Measurements from ENCODE around the gene CFAP53.

DNA sequence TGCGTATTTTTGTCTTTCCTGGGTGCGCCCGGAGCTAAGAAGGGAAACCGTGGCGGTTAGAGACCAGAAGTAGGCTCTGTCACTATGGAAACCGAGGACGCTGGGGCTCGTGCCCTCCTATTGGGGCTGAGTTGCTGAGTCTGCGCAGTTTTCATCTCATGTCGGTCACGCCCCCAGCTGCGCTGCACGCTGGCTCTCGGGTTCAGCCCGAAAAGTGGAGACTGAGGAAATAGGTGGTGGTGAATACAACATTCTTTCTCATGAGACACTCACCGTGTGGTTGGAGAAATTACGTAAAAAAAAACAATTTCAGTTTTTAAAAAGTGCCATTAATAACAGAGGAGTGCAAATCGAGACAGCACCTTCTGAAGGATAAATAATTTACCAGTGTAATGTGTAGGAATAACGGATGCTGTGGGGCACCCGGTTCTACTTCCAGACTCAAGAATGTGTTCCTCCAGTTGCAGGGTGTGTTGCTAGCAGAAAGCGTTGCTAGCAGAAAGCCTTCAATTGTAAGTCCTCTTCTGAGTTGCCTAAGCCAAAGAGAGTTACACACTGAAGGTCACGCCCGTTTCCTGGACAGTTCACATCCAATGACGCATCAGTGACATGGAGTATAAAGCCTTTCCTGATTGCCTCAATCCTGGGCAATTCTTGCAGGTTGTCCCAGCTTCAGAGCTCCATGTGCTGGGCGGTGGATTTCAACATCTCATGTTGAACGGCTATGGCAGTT, 41.6 kb upstream of the CFAP53 start:
- TF ChIP-seq, protein P1, sequence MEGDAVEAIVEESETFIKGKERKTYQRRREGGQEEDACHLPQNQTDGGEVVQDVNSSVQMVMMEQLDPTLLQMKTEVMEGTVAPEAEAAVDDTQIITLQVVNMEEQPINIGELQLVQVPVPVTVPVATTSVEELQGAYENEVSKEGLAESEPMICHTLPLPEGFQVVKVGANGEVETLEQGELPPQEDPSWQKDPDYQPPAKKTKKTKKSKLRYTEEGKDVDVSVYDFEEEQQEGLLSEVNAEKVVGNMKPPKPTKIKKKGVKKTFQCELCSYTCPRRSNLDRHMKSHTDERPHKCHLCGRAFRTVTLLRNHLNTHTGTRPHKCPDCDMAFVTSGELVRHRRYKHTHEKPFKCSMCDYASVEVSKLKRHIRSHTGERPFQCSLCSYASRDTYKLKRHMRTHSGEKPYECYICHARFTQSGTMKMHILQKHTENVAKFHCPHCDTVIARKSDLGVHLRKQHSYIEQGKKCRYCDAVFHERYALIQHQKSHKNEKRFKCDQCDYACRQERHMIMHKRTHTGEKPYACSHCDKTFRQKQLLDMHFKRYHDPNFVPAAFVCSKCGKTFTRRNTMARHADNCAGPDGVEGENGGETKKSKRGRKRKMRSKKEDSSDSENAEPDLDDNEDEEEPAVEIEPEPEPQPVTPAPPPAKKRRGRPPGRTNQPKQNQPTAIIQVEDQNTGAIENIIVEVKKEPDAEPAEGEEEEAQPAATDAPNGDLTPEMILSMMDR (IDR thresholded peaks at IDR 0.05; ENCODE audit: insufficient read depth, low read length, poor library complexity, severe bottlenecking) = no peak
- no peak for TF ChIP-seq EZH2phosphoT487 (conservative IDR thresholded peaks at IDR 0.05; ENCODE audit: low read length)

Data from SU-DHL-6 (cell line).